GM12892 (cell line): ENCODE measurements around the gene TUBGCP3.
"Not testable (repeated sequence)": the region's sequence is repeated elsewhere in the genome, so short reads cannot be mapped to it uniquely, and the experiment has no call there.

Experiments used
- DNase-seq: peaks from one replicate; pipeline ENCODE4 v3.0.0; 2011; ENCODE audit not compliant: insufficient read length
- FAIRE-seq: peaks from 2 replicates; lab custom pipeline; 2011; peaks lifted over from hg19 to GRCh38; lab: Jason Lieb, UNC
- POLR2A ChIP-seq: IDR thresholded peaks from 2 replicates; pipeline ENCODE4 v1.6.1; 2011; ENCODE audit warnings: low read depth, low read length, control low read depth
- POLR2AphosphoS5 ChIP-seq: IDR thresholded peaks from 2 replicates; pipeline ENCODE4 v1.6.1; 2011; ENCODE audit warnings: low read depth, low read length, control low read depth
- TAF1 ChIP-seq: IDR thresholded peaks from 2 replicates; pipeline ENCODE4 v1.6.1; 2011; ENCODE audit warnings: low read depth, mild to moderate bottlenecking, control low read depth, low read length, borderline replicate concordance

Gene TUBGCP3

DNA sequence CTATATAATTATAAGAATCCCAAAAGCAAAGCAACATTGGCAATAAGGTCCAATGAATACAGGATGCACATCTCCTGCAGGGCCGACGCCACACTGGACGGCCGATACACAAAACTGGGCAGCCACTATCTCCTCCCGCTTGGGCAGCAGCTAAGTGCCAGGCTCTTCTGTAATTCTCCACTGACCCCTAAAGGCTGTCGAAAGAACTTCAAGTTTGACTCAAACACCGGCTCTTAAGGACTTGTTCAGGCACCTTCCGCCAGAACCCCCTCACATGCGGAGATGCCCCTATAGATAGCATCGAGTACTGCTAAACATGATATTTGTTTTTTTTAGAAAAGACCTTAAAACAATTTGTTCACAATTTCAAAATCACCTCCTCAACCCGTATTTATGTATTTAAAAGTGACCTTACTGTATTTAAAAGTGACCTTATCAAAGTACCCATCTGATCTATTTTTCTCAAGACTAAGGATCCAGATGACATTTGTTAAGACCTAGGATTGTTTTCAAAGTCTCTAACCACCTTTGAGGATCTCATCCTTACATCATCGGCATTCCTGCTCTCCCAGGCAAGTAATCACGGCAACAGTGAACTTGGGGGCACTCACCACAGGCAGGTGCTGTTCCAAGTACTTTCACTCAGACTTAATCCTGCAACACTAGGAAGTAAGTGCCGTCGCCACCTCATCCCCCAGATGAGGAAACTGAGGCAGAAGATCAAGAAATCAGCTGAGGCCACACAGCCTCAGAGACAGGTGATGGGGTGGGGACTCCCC, 77.8 kb downstream of the TUBGCP3 start:
- DNase-seq (no peak), FAIRE-seq (no peak)
- TF ChIP-seq POLR2A = no peak

DNA sequence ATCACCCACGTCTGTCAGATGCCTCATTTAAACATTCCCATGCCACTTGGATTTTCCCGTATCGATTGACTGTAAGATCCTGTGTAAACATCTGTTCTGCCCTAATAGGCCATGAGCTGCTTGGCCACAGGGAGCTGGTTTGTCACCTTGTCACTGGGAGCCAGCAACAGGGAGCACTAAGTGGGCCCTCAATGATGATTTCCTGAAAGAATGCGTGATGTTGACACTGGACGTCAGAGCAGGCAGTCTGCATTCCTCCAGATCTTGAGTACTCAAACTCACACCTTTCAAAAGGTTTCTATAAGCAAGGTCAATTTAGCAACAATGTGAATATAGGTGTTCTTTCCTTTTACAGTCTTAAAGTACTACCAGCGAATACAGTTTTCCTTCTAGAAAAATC, 78.8 kb downstream of the TUBGCP3 start:
- no peak for DNase-seq
- no peak for FAIRE-seq
- TF ChIP-seq TAF1 = no peak
- TF ChIP-seq POLR2AphosphoS5 = no peak
- TF ChIP-seq POLR2A = no peak

DNA sequence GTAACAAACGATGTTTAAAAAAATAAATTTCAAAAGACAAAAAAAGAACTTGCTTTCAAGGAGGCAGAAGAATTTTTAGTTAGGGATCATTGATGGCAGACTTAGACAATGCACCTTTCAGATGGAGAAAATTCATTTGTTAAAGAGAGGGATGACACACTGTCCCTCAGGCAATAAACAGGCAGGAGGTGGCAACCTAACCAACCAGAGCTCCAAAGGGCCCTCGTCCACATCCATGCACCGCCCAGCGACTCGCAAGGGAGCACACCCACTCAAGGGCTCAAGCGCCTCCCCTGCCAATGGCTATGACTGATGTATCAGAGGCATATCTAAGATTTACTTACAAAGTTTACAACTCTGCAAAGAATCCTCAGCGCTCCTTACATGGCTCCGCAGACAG, 81.9 kb downstream of the TUBGCP3 start:
- FAIRE-seq = no peak

DNA sequence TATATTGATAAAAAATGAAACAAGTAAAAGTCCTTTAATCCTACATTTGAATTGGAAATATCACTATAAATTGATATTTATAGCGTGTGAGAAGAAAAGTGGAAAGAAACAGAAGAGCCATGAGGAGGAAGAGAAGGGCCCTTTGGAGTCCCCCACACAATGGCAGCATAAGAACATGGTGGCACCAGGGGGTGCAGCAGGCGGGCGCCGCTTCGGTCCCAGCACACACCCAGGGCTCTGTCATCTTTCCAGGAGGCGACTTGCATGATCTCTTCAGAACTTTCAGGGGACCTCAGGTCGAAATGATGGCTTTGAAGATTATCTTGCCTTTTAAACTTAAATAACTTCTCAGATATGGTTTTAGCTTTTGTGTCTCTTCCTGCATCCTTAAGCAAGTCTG, 91.8 kb downstream of the TUBGCP3 start:
- FAIRE-seq (no peak), DNase-seq (no peak)
- TF ChIP-seq POLR2AphosphoS5 = no peak
- no peak for TF ChIP-seq TAF1
- no peak for TF ChIP-seq POLR2A

More for the DNA sequence above, 81.9 kb downstream of the TUBGCP3 start:
- TF ChIP-seq TAF1 = no peak
- no peak for TF ChIP-seq POLR2A
- TF ChIP-seq POLR2AphosphoS5 = no peak
- DNase-seq = no peak

DNA sequence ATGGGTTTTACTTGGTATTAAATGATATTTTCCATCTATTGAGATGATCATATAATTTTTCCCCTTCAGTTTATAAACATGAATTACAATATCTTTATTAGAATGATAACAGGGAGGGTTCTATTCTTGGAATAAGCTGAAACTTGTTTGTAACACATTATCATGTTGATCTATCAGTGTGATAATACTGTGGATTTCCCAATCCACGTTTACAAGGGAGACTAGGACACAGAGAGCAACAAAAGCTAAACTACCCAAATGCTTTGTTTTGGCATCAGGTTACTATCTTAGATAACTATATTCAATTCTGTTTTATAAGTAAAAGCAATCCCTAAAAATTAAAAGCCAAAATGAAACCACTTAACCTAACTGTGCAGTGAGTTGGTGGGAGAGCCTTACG, 92.5 kb downstream of the TUBGCP3 start:
- FAIRE-seq = no peak
- no peak for DNase-seq
- TF ChIP-seq POLR2A (no peak), POLR2AphosphoS5 (no peak), TAF1 (no peak)

DNA sequence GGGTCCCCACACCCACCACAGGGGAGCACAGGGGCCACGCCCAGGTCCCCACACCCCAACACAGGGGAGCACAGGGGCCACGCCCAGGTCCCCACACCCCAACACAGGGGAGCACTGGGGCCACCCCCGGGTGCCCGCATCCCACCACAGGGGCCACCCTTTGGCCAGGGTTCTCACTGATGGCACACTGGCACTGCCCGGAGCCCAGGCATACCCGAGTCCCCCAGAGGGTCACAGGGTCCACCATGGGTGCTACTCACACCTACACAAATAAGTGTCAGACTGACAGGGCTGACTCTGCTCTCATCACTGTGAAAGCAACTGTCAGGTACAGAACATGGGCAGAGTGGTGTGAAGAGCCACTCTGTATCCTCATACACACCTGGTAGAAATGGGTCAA, 98.8 kb downstream of the TUBGCP3 start:
- DNase-seq (no peak), FAIRE-seq (no peak)
- TF ChIP-seq POLR2AphosphoS5 (no peak), TAF1 (no peak), POLR2A (no peak)

DNA sequence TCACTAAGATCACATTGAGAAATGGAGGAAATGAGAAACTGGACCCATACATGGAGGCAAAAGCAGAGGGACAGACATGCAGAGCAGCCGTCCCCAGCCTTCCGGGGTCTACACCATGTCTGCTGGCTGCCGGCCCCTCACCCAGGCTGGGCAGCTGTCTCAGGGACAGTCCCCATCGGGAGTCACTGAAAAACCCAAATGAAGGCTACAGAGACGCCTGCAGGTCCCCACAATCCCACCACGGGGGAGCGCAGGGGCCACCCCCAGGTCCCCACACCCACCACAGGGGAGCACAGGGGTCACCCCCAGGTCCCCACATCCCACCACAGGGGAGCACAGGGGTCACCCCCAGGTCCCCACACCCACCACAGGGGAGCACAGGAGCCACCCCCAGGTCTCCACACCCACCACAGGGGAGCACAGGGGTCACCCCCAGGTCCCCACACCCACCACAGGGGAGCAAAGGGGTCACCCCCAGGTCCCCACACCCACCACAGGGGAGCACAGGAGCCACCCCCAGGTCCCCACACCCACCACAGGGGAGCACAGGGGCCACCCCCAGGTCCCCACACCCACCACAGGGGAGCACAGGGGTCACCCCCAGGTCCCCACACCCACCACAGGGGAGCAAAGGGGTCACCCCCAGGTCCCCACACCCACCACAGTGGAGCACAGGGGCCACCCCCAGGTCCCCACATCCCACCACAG, 99.5 kb downstream of the TUBGCP3 start:
- FAIRE-seq, DNase-seq: not testable (repeated sequence)

DNA sequence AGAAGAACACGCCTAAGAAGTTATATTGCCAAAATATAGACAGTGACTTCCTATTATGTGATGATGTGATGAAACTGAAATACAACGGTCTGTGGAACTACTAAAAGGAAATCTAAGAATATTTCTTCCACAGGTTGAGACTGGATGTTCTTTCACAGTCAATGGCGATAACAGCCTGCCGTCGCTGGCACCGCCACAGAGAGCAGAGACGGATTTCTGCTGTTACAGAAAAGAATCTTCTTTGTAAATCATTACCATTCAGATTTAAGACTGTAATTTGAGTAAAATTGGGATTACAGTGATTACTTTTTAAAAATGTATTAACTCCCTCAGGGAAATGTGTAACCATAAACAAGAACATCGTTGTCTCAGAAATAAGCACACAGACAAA, 100.8 kb downstream of the TUBGCP3 start:
- FAIRE-seq = no peak
- DNase-seq = no peak
- TF ChIP-seq POLR2AphosphoS5 (no peak), POLR2A (no peak), TAF1 (no peak)

DNA sequence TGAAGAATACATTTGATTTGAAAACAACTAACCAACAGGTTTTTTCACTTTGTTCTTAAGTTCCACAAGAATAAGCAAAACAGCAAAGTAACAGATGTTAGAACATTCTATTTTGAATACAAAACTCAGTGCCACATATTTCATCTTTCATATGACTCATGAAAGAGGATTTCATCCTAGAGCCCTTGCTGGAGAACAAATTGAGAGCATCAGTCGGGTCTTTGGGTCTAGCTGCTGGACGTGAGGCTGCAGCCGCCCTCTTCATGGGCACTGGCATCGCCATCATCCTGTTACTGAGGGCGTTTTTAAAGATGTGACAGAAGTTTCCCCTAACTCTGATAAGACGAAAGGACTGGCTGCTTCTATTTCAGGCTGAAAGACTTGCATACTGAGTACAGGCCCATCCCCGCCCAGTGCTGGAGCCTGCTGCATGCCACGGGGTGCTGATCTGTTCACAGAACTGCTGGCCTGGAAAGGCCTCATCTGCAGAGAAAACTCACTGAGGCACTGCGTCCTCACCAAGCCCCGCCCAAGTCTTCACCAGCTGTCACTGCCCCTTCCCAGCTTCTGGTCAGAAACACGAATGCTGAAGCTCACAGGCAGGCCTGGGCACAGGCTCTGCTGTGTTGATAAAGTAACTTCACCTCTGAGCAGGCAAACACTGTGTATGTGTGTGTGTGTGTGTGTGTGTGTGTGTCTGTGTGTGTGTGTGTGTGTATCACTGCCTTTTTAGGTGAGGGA, 101.4 kb downstream of the TUBGCP3 start:
- TF ChIP-seq POLR2A (no peak), TAF1 (no peak), POLR2AphosphoS5 (no peak)
- DNase-seq = no peak
- FAIRE-seq = no peak

DNA sequence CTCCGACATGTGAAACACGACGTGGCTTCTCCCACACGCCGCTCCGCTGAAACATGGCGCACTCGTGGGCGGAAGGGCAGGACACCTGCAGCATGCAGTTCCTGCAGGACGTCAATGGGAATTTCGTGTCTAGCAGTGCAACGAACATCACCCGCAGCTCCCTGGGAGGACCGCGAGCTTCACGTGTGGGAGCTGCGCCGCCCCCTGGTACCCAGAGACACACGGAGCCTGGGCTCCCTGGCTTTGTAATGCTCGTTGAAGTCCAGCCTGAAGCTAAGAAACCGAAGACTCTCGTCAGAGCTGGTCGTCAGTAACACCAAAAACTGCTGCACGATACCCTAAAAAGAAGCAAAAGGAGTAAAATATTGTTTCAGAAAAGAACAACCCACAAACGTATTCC, 102.1 kb downstream of the TUBGCP3 start:
- not testable (repeated sequence) for FAIRE-seq, DNase-seq

DNA sequence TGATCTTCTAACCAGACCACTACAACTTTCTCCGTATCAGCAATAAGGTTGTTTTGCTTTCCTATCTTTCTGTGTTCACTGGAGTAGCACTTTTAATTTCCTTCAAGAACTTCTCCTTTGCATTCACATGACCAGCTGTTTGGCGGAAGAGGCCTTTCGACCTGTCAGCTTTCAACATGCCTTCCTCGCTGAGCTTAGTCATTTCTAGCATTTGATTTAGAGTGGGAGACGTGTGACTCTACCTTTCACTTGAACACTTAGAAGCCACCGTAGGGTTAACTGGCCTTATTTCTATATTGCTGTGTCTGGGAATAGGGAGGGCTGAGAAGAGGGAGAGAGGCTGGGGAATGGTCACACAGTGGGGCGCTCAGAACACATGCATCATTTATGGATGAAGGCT, 104.7 kb downstream of the TUBGCP3 start:
- no peak for FAIRE-seq
- DNase-seq = no peak
- TF ChIP-seq POLR2A = no peak
- no peak for TF ChIP-seq POLR2AphosphoS5
- TF ChIP-seq TAF1 = no peak

DNA sequence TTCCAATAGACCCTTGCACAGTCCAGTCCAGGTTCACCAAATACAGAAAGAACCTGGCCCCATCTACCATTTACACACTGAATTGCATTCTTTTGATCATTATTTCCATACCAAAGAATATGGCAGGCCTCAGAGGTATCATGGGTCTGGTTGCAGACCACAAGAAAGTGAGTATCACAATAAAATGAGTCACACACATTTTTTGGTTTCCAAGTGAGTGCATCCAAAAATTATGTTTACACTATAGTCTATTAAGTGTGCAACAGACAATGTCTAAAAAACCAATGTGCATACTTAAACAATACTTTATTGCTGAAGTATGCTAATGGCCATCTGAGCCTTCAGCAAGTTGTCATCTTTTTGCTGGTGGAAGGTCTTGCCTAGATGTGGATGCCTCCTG, 106.5 kb downstream of the TUBGCP3 start:
- no peak for TF ChIP-seq POLR2A
- TF ChIP-seq TAF1 = no peak
- TF ChIP-seq POLR2AphosphoS5 = no peak
- FAIRE-seq (no peak), DNase-seq (no peak)

DNA sequence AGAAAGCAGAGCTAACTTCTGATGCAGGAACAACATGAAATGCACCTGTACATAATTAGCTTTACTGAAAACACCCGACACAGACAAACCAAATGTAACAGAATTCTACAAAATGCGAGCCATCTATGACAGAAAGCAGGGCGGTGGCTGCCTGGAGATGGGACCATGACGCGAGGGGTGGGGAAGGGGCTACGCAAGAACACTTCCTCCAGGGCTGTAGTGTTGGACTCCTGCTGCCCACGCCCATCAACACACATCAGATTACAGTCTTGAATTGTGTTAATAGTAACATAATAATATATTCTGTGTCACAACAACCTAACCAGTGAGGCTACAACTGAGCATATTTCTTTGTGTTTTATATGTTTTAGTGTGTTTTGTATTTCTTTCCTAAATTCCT, 108.6 kb downstream of the TUBGCP3 start:
- FAIRE-seq (no peak), DNase-seq (no peak)
- TF ChIP-seq POLR2AphosphoS5 (no peak), POLR2A (no peak), TAF1 (no peak)
